Breast epithelium (tissue), 4 donors: Measurements from ENCODE around the gene SOS1. TPM values are rescaled to one million over a fixed set of nuclear protein-coding genes. Genes with fewer than 3 reads are reported as not detected.

Experiments used
- DNase-seq, 2 donors: peaks; one replicate each; pipeline ENCODE4 v3.0.0-alpha.2; 2019; ENCODE audit warnings: low spot score in 2 of 2
- H3K27ac ChIP-seq, 2 donors: fragments of 200-600 bp; sonication (generic) in 1 of 2; one replicate each; pipeline ENCODE4 v1.5.1; 2016 to 2019; ENCODE audit warnings: mild to moderate bottlenecking in 1 of 2
- H3K27me3 ChIP-seq, 2 donors: fragments of 200-600 bp; sonication (generic) in 1 of 2; one replicate each; pipeline versions ENCODE4 v1.5.1 to v1.6.0; 2017 to 2019; ENCODE audit warnings: control low read depth in 1 of 2, mild to moderate bottlenecking in 1 of 2
- H3K36me3 ChIP-seq: fragments of 200-600 bp; one replicate; pipeline ENCODE4 v1.5.1; 2019
- H3K4me1 ChIP-seq, 2 donors: fragments of 200-600 bp; sonication (generic); one replicate each; pipeline ENCODE4 v1.5.1; 2016 to 2019; ENCODE audit warnings: control low read depth in 1 of 2
- H3K4me3 ChIP-seq, 3 donors: fragments of 200-600 bp; sonication (generic); 1 replicate in 2 of 3; 2 replicates in 1 of 3; pipeline ENCODE4 v1.5.1; 2016 to 2019; ENCODE audit warnings: mild to moderate bottlenecking in 3 of 3, moderate library complexity in 2 of 3
- H3K9me3 ChIP-seq, 2 donors: fragments of 200-600 bp; sonication (generic) in 1 of 2; one replicate each; pipeline ENCODE4 v1.5.1; 2016 to 2019; ENCODE audit warnings: control low read depth in 1 of 2
- CTCF ChIP-seq, 3 donors: fragments of 450-650 bp; IDR thresholded peaks; one replicate each; pipeline ENCODE4 v1.5.1; 2016 to 2017; ENCODE audit warnings: antibody characterized with exemption in 3 of 3, mild to moderate bottlenecking in 3 of 3, moderate library complexity in 3 of 3
- POLR2A ChIP-seq: fragments of 450-650 bp; IDR thresholded peaks from one replicate; pipeline ENCODE4 v1.6.1; 2016; ENCODE audit warnings: antibody characterized with exemption, mild to moderate bottlenecking, moderate library complexity
- POLR2AphosphoS5 ChIP-seq, 3 donors: sonication (generic); formaldehyde crosslinking; IDR thresholded peaks; one replicate each; pipeline ENCODE4 v1.6.1; 2017; ENCODE audit warnings: antibody characterized with exemption in 3 of 3
- intact Hi-C: fragments of 100-400 bp; cut with DNase I; formaldehyde crosslinking; loops from one replicate; pipeline ENCODE4 v1.15.1; 2023; ENCODE audit warnings: low total_unique reads
- total RNA-seq, 3 donors: library from RNA; depleted of rRNA; stranded (reverse); fragments of >200 nt; gene quantifications; one replicate each; pipeline ENCODE4 v1.1.0, GENCODE V29; 2016

SOS1 gene
- total RNA-seq, 3 donors from 2014 or later: 33.4 to 49.0 (median 37.0) TPM

- no peaks in the 10 kb centered on the region for H3K36me3 ChIP-seq
- no peak overlapping the region for H3K27ac ChIP-seq
- no peak for TF ChIP-seq POLR2A
- TF ChIP-seq CTCF (IDR thresholded peaks at IDR 0.05): no peak
- TF ChIP-seq POLR2AphosphoS5 (IDR thresholded peaks at IDR 0.05): no peak
- no peak overlapping the region for H3K4me3 ChIP-seq
- no peaks in the 10 kb centered on the region for H3K4me1 ChIP-seq
- no peaks in the 10 kb centered on the region for H3K27me3 ChIP-seq
- no peaks in the 10 kb centered on the region for H3K9me3 ChIP-seq
- DNase-seq: no peak
- intact Hi-C loops: no loop called here
These were observed 30.1 kb upstream of the SOS1 start for GRCh38 chr2:39150890-39151497.

GRCh38 chr2:39150102-39150562 is 29.3 kb upstream of the SOS1 start:
- intact Hi-C loops: no loop called here
- no peak overlapping the region for H3K4me3 ChIP-seq
- TF ChIP-seq CTCF (IDR thresholded peaks at IDR 0.05): no peak
- TF ChIP-seq POLR2A: no peak
- no peak for TF ChIP-seq POLR2AphosphoS5 (IDR thresholded peaks at IDR 0.05)

GRCh38 chr2:39146630-39147029 is 25.8 kb upstream of the SOS1 start:
- H3K4me1 ChIP-seq: no peaks in the 10 kb centered on the region
- intact Hi-C loops: no loop called here

More at GRCh38 chr2:39150102-39150562, 29.3 kb upstream of the SOS1 start:
- no peak for DNase-seq
- H3K27me3 ChIP-seq: no peaks in the 10 kb centered on the region
- no peak overlapping the region for H3K27ac ChIP-seq
- H3K4me1 ChIP-seq: no peaks in the 10 kb centered on the region
- no peaks in the 10 kb centered on the region for H3K9me3 ChIP-seq
- H3K36me3 ChIP-seq: no peaks in the 10 kb centered on the region

GRCh38 chr2:39145906-39146421 is 25.1 kb upstream of the SOS1 start:
- H3K27ac ChIP-seq: no peak overlapping the region
- no peaks in the 10 kb centered on the region for H3K4me1 ChIP-seq
- intact Hi-C loops: no loop called here
- DNase-seq: no peak
- H3K36me3 ChIP-seq: no peaks in the 10 kb centered on the region
- H3K4me3 ChIP-seq: no peak overlapping the region
- no peaks in the 10 kb centered on the region for H3K9me3 ChIP-seq
- TF ChIP-seq POLR2A: no peak
- H3K27me3 ChIP-seq: no peaks in the 10 kb centered on the region

More at GRCh38 chr2:39146630-39147029, 25.8 kb upstream of the SOS1 start:
- no peak for DNase-seq
- H3K27ac ChIP-seq: no peak overlapping the region
- no peak overlapping the region for H3K4me3 ChIP-seq
- TF ChIP-seq POLR2AphosphoS5 (IDR thresholded peaks at IDR 0.05) (no peak), CTCF (IDR thresholded peaks at IDR 0.05) (no peak), POLR2A (no peak)
- H3K9me3 ChIP-seq: no peaks in the 10 kb centered on the region
- H3K36me3 ChIP-seq: no peaks in the 10 kb centered on the region
- no peaks in the 10 kb centered on the region for H3K27me3 ChIP-seq

GRCh38 chr2:39144416-39144815 is 23.6 kb upstream of the SOS1 start:
- no peak overlapping the region for H3K27ac ChIP-seq
- no peak for DNase-seq
- H3K27me3 ChIP-seq: no peaks in the 10 kb centered on the region
- no peaks in the 10 kb centered on the region for H3K36me3 ChIP-seq
- TF ChIP-seq POLR2A (no peak), CTCF (IDR thresholded peaks at IDR 0.05) (no peak), POLR2AphosphoS5 (IDR thresholded peaks at IDR 0.05) (no peak)
- H3K4me3 ChIP-seq: no peak overlapping the region
- H3K9me3 ChIP-seq: no peaks in the 10 kb centered on the region
- H3K4me1 ChIP-seq: no peaks in the 10 kb centered on the region
- intact Hi-C loops: no loop called here
